OCI-LY3 (cell line): ENCODE measurements around the gene RBM17.

Experiments
- CTCF ChIP-seq: fragments of 200-600, 300-600 bp; sonication (generic); IDR thresholded peaks from 2 replicates; pipeline ENCODE4 v1.5.1; 2014; ENCODE audit warnings: antibody characterized with exemption, low read length, low read depth
- EZH2phosphoT487 ChIP-seq: fragments of 200-600 bp; shearing (Covaris generic); IDR thresholded peaks from 2 replicates; pipeline ENCODE4 v1.6.1; 2018; ENCODE audit warnings: antibody characterized with exemption, mixed run types, low read depth

GRCh38 chr10:6116806-6117205 lies 28.0 kb downstream of the RBM17 start:
- TF ChIP-seq CTCF (no peak), EZH2phosphoT487 (no peak)
